ENCODE data around the gene ABI1. TPM values are rescaled to one million over a fixed set of nuclear protein-coding genes. Genes with fewer than 3 reads are reported as not detected.

The ABI1 gene
- polyA plus RNA-seq, 1 donor from 2014 or later, result 50.4 TPM

GRCh38 chr10:26703096-26703495 lies 157.7 kb downstream of the ABI1 start:
- TF ChIP-seq MXI1 (conservative IDR thresholded peaks at IDR 0.05; ENCODE audit: poor library complexity, severe bottlenecking) (no peak), SMC3 (conservative IDR thresholded peaks at IDR 0.05; ENCODE audit: poor library complexity) (no peak), EZH2 (IDR thresholded peaks at IDR 0.05; ENCODE audit: borderline replicate concordance, insufficient read depth, low read length, poor library complexity, severe bottlenecking) (no peak), RAD21 (conservative IDR thresholded peaks at IDR 0.05) (no peak), CTCF (IDR thresholded peaks at IDR 0.05; ENCODE audit: poor library complexity, severe bottlenecking) (no peak)
- peaks cover 16% of the 10 kb centered on the region for H3K79me2 ChIP-seq (replicated peaks; ENCODE audit: insufficient read depth, low read length)

GRCh38 chr10:26700884-26701630 lies 159.7 kb downstream of the ABI1 start:
- no peaks in the 10 kb centered on the region for H3K36me3 ChIP-seq (ENCODE audit: insufficient read depth, low read length)
- no peaks in the 10 kb centered on the region for H3F3A ChIP-seq (ENCODE audit: insufficient read depth, low read length, poor library complexity, severe bottlenecking)
- H3K9ac ChIP-seq (ENCODE audit: low read length), result no peak overlapping the region

More at GRCh38 chr10:26703096-26703495, 157.7 kb downstream of the ABI1 start:
- no peaks in the 10 kb centered on the region for H3K9me2 ChIP-seq (ENCODE audit: insufficient read depth, low read length)
- no peaks in the 10 kb centered on the region for H3K36me3 ChIP-seq (ENCODE audit: insufficient read depth, low read length)
- H3K27me3 ChIP-seq (ENCODE audit: insufficient read depth, low read depth, low read length), result no peaks in the 10 kb centered on the region
- no peaks in the 10 kb centered on the region for H3K9me3 ChIP-seq (ENCODE audit: low read length)
- no peak overlapping the region for H3K27ac ChIP-seq (ENCODE audit: low read length)
- H3K4me2 ChIP-seq (ENCODE audit: low read length), result no peak overlapping the region
- H4K20me1 ChIP-seq (ENCODE audit: insufficient read depth), result no peaks in the 10 kb centered on the region
- no peak overlapping the region for H3K4me3 ChIP-seq (ENCODE audit: low read length)
- H3K9ac ChIP-seq (ENCODE audit: low read length), result no peak overlapping the region
- no peak overlapping the region for H2AFZ ChIP-seq (ENCODE audit: low read depth, low read length)
- no peaks in the 10 kb centered on the region for H3F3A ChIP-seq (ENCODE audit: insufficient read depth, low read length, poor library complexity, severe bottlenecking)

More at GRCh38 chr10:26700884-26701630, 159.7 kb downstream of the ABI1 start:
- Histone ChIP-seq H3K27ac (ENCODE audit: low read length) (no peak overlapping the region), H3K9me3 (ENCODE audit: low read length) (no peaks in the 10 kb centered on the region), H3K79me2 (replicated peaks; ENCODE audit: insufficient read depth, low read length) (peaks cover 18% of the 10 kb centered on the region), H2AFZ (ENCODE audit: low read depth, low read length) (no peak overlapping the region), H3K4me3 (ENCODE audit: low read length) (no peak overlapping the region), H4K20me1 (ENCODE audit: insufficient read depth) (no peaks in the 10 kb centered on the region), H3K4me2 (ENCODE audit: low read length) (no peak overlapping the region), H3K9me2 (ENCODE audit: insufficient read depth, low read length) (no peaks in the 10 kb centered on the region), H3K27me3 (ENCODE audit: insufficient read depth, low read depth, low read length) (no peaks in the 10 kb centered on the region)
- TF ChIP-seq EP300 (conservative IDR thresholded peaks at IDR 0.05; ENCODE audit: poor library complexity, severe bottlenecking) (no peak), CTCF (IDR thresholded peaks at IDR 0.05; ENCODE audit: poor library complexity, severe bottlenecking) (no peak), EZH2 (IDR thresholded peaks at IDR 0.05; ENCODE audit: borderline replicate concordance, insufficient read depth, low read length, poor library complexity, severe bottlenecking) (no peak), MXI1 (conservative IDR thresholded peaks at IDR 0.05; ENCODE audit: poor library complexity, severe bottlenecking) (no peak), SMC3 (conservative IDR thresholded peaks at IDR 0.05; ENCODE audit: poor library complexity) (no peak), RAD21 (conservative IDR thresholded peaks at IDR 0.05) (no peak), POLR2AphosphoS5 (IDR thresholded peaks at IDR 0.05) (no peak), REST (IDR thresholded peaks at IDR 0.05; ENCODE audit: borderline replicate concordance) (no peak), TAF1 (IDR thresholded peaks at IDR 0.05; ENCODE audit: low read depth) (no peak)
